Natural killer cell (primary cell): ENCODE measurements around the gene UCMA. TPM values are rescaled to one million over a fixed set of nuclear protein-coding genes. Genes with fewer than 3 reads are reported as not detected.

Experiments
- ATAC-seq, 3 donors: fragments of 150-1000 bp in 2 of 3; fragments of 200-7000 bp in 1 of 3; cut with Tn5 transposase; 1 replicate in 1 of 3; 2 replicates in 2 of 3; pipeline ENCODE4 v1.10.0; 2021; ENCODE audit warnings: mild to moderate bottlenecking in 2 of 3, moderate library complexity in 2 of 3
- DNase-seq, 2 donors: peaks; one replicate each; pipeline versions ENCODE4 v3.0.0 to v3.0.0-alpha.2; 2013 to 2021; ENCODE audit warnings: mixed read lengths in 1 of 2
- H3K27ac ChIP-seq: one replicate; pipeline ENCODE4 v1.5.1; 2013; ENCODE audit warnings: mild to moderate bottlenecking, low read length
- H3K27me3 ChIP-seq: one replicate; pipeline ENCODE4 v1.6.1; 2013; ENCODE audit warnings: low read length; ENCODE audit not compliant: control insufficient read depth, insufficient read depth
- H3K36me3 ChIP-seq: one replicate; pipeline ENCODE4 v1.6.1; 2013; ENCODE audit warnings: low read length; ENCODE audit not compliant: control insufficient read depth, insufficient read depth
- H3K4me1 ChIP-seq: one replicate; pipeline ENCODE4 v1.6.1; 2013; ENCODE audit warnings: low read length; ENCODE audit not compliant: control insufficient read depth, insufficient read depth
- H3K4me3 ChIP-seq: one replicate; pipeline ENCODE4 v1.5.1; 2013; ENCODE audit warnings: low read length
- H3K9me3 ChIP-seq: one replicate; pipeline ENCODE4 v1.6.1; 2013; ENCODE audit warnings: low read length; ENCODE audit not compliant: control insufficient read depth, insufficient read depth
- H3K27ac Mint-ChIP-seq, 2 donors: one replicate each; pipeline ENCODE4 v1.8.0; 2022; ENCODE audit warnings: mild to moderate bottlenecking in 2 of 2, mixed read lengths in 2 of 2, moderate library complexity in 1 of 2
- H3K27me3 Mint-ChIP-seq, 2 donors: one replicate each; pipeline ENCODE4 v1.8.0; 2022; ENCODE audit warnings: low read depth in 2 of 2, mixed read lengths in 2 of 2
- H3K36me3 Mint-ChIP-seq: one replicate; pipeline ENCODE4 v1.8.0; 2022; ENCODE audit warnings: mixed read lengths
- H3K4me1 Mint-ChIP-seq, 2 donors: one replicate each; pipeline ENCODE4 v1.8.0; 2022; ENCODE audit warnings: mixed read lengths in 2 of 2
- H3K4me3 Mint-ChIP-seq: one replicate; pipeline ENCODE4 v1.8.0; 2022; ENCODE audit warnings: mild to moderate bottlenecking, moderate library complexity, mixed read lengths
- H3K9me3 Mint-ChIP-seq, 2 donors: one replicate each; pipeline ENCODE4 v1.8.0; 2022; ENCODE audit warnings: mixed read lengths in 2 of 2
- CTCF ChIP-seq: fragments of 200-600 bp; IDR thresholded peaks from one replicate; pipeline ENCODE4 v1.8.0; 2022; ENCODE audit warnings: antibody characterized with exemption
- WGBS: methylation state at CpG from one replicate; pipeline ENCODE4 v1.1.7; 2013; ENCODE audit warnings: missing lambda C conversion rate; ENCODE audit not compliant: insufficient coverage; 5-methylcytosine and 5-hydroxymethylcytosine counted together
- intact Hi-C: fragments of 100-400 bp; cut with micrococcal nuclease; formaldehyde crosslinking; loops from one replicate; pipeline ENCODE4 v1.14.2; 2022
- total RNA-seq, 4 donors: library from RNA; stranded (reverse); fragments of 120-200 nt in 1 of 4; gene quantifications; one replicate each; pipeline versions ENCODE4 v1.2.3 to v1.2.4, GENCODE V29; 2013 to 2022

Gene UCMA
- total RNA-seq, 3 donors from 2014 or later (not counting 1 experiment from before 2014, with no cell fraction given): not detected

- H3K4me1 ChIP-seq: no peaks in the 10 kb centered on the region
- peak in 1 of 3 donors; percentile 22 for ATAC-seq
- H3K9me3 ChIP-seq: no peaks in the 10 kb centered on the region
- no peaks in the 10 kb centered on the region for H3K27me3 ChIP-seq
- DNase-seq: no peak
- H3K27me3 Mint-ChIP-seq: peaks cover 0 to 1% of the 10 kb centered on the region in 2 donors
- peaks cover 0 to 7% of the 10 kb centered on the region in 2 donors for H3K4me1 Mint-ChIP-seq
- H3K9me3 Mint-ChIP-seq: no peaks in the 10 kb centered on the region
- H3K36me3 Mint-ChIP-seq: no peaks in the 10 kb centered on the region
- no peaks in the 10 kb centered on the region for H3K36me3 ChIP-seq
- H3K27ac Mint-ChIP-seq: no peak overlapping the region
- H3K27ac ChIP-seq: no peak overlapping the region
- intact Hi-C loops: no loop called here
- no peak overlapping the region for H3K4me3 Mint-ChIP-seq
- TF ChIP-seq CTCF: no peak
- 72% methylated on average over 10 of the region's 11 CpGs for WGBS
- H3K4me3 ChIP-seq: no peak overlapping the region
Measured at GRCh38 chr10:13224210-13224995, 9.8 kb downstream of the UCMA start.

- WGBS: 84% methylated on average over 8 of the region's 9 CpGs
- H3K9me3 ChIP-seq: no peaks in the 10 kb centered on the region
- no peak for ATAC-seq
- H3K4me3 ChIP-seq: no peak overlapping the region
- H3K4me1 ChIP-seq: no peaks in the 10 kb centered on the region
- Mint-ChIP-seq H3K4me3 (no peak overlapping the region), H3K36me3 (no peaks in the 10 kb centered on the region), H3K27ac (no peak overlapping the region), H3K27me3 (no peaks in the 10 kb centered on the region), H3K9me3 (no peaks in the 10 kb centered on the region), H3K4me1 (peaks cover 0 to 7% of the 10 kb centered on the region in 2 donors)
- no peak for TF ChIP-seq CTCF
- no peak for DNase-seq
- intact Hi-C loops: no loop called here
- H3K27ac ChIP-seq: no peak overlapping the region
- no peaks in the 10 kb centered on the region for H3K36me3 ChIP-seq
- no peaks in the 10 kb centered on the region for H3K27me3 ChIP-seq
Measured at GRCh38 chr10:13223241-13223640, 10.9 kb downstream of the UCMA start.

GRCh38 chr10:13222566-13222965 is 11.6 kb downstream of the UCMA start:
- H3K27ac ChIP-seq: no peak overlapping the region
- no peaks in the 10 kb centered on the region for H3K36me3 ChIP-seq
- no peaks in the 10 kb centered on the region for H3K9me3 ChIP-seq
- DNase-seq (no peak), ATAC-seq (no peak)
- intact Hi-C loops: no loop called here
- 90% methylated on average over 4 of the region's 7 CpGs for WGBS
- TF ChIP-seq CTCF: no peak
- no peaks in the 10 kb centered on the region for H3K4me1 ChIP-seq
- no peaks in the 10 kb centered on the region for H3K9me3 Mint-ChIP-seq
- no peaks in the 10 kb centered on the region for H3K27me3 Mint-ChIP-seq
- H3K4me3 Mint-ChIP-seq: no peak overlapping the region
- H3K36me3 Mint-ChIP-seq: no peaks in the 10 kb centered on the region
- no peaks in the 10 kb centered on the region for H3K27me3 ChIP-seq
- H3K4me1 Mint-ChIP-seq: peaks cover 0 to 7% of the 10 kb centered on the region in 2 donors
- H3K27ac Mint-ChIP-seq: no peak overlapping the region
- H3K4me3 ChIP-seq: no peak overlapping the region

GRCh38 chr10:13222151-13222550 is 12.0 kb downstream of the UCMA start:
- TF ChIP-seq CTCF: no peak
- DNase-seq (no peak), ATAC-seq (no peak)
- no peaks in the 10 kb centered on the region for H3K9me3 Mint-ChIP-seq
- Histone ChIP-seq H3K9me3 (no peaks in the 10 kb centered on the region), H3K27me3 (no peaks in the 10 kb centered on the region), H3K27ac (no peak overlapping the region), H3K36me3 (no peaks in the 10 kb centered on the region), H3K4me3 (no peak overlapping the region), H3K4me1 (no peaks in the 10 kb centered on the region)
- no peaks in the 10 kb centered on the region for H3K36me3 Mint-ChIP-seq
- WGBS: 87% methylated on average over 6 of the region's 6 CpGs
- peaks cover 0 to 7% of the 10 kb centered on the region in 2 donors for H3K4me1 Mint-ChIP-seq
- no peaks in the 10 kb centered on the region for H3K27me3 Mint-ChIP-seq
- H3K4me3 Mint-ChIP-seq: no peak overlapping the region
- H3K27ac Mint-ChIP-seq: no peak overlapping the region
- intact Hi-C loops: no loop called here
